H9 (cell line): ENCODE data around the gene MTMR6. TPM values are rescaled to one million over a fixed set of nuclear protein-coding genes. Genes with fewer than 3 reads are reported as not detected.

Experiments used
- DNase-seq: peaks from one replicate; pipeline ENCODE4 v3.0.0-alpha.2; 2017
- H2AFZ ChIP-seq: one replicate; pipeline ENCODE4 v1.6.1; 2013; ENCODE audit warnings: mild to moderate bottlenecking, low read length, control low read depth, moderate library complexity
- H2AK5ac ChIP-seq: 2 replicates; pipeline ENCODE4 v1.6.1; 2013; ENCODE audit warnings: low read length, control low read depth, mixed read lengths; ENCODE audit not compliant: insufficient read length
- H2BK120ac ChIP-seq: one replicate; pipeline ENCODE4 v1.6.1; 2013; ENCODE audit warnings: low read depth, mild to moderate bottlenecking, low read length, control low read depth, inconsistent platforms; ENCODE audit not compliant: poor library complexity, severe bottlenecking
- H2BK12ac ChIP-seq: 2 replicates; pipeline ENCODE4 v1.6.1; 2013; ENCODE audit warnings: low read length, control low read depth, mixed read lengths, low read depth; ENCODE audit not compliant: insufficient read length
- H2BK15ac ChIP-seq: 2 replicates; pipeline ENCODE4 v1.6.1; 2013; ENCODE audit warnings: low read depth, low read length, control low read depth
- H2BK20ac ChIP-seq: one replicate; pipeline ENCODE4 v1.6.1; 2013; ENCODE audit warnings: low read depth, mild to moderate bottlenecking, low read length, control low read depth, inconsistent platforms; ENCODE audit not compliant: poor library complexity, severe bottlenecking
- H2BK5ac ChIP-seq: 2 replicates; pipeline ENCODE4 v1.6.1; 2013; ENCODE audit warnings: low read length, control low read depth, mixed read lengths; ENCODE audit not compliant: insufficient read length
- H3K14ac ChIP-seq: 2 replicates; pipeline ENCODE4 v1.6.1; 2013; ENCODE audit warnings: low read length, control low read depth; ENCODE audit not compliant: insufficient read depth
- H3K18ac ChIP-seq: 2 replicates; pipeline ENCODE4 v1.6.1; 2013; ENCODE audit warnings: low read depth, mild to moderate bottlenecking, mixed read lengths, low read length, control low read depth; ENCODE audit not compliant: insufficient read length
- H3K23ac ChIP-seq: 2 replicates; pipeline ENCODE4 v1.6.1; 2013; ENCODE audit warnings: low read length, control low read depth, mixed read lengths, low read depth; ENCODE audit not compliant: insufficient read length
- H3K23me2 ChIP-seq: 2 replicates; pipeline ENCODE4 v1.6.1; 2013; ENCODE audit warnings: low read depth, mild to moderate bottlenecking, mixed read lengths, low read length, control low read depth; ENCODE audit not compliant: insufficient read length, poor library complexity, severe bottlenecking
- H3K27ac ChIP-seq: 2 replicates; pipeline ENCODE4 v1.5.1; 2013; ENCODE audit warnings: low read length, control low read depth, mixed read lengths, low read depth; ENCODE audit not compliant: insufficient read length
- H3K27me3 ChIP-seq: 2 replicates; pipeline ENCODE4 v1.6.1; 2013; ENCODE audit warnings: low read length, control low read depth, inconsistent platforms; ENCODE audit not compliant: insufficient read depth
- H3K4ac ChIP-seq: 2 replicates; pipeline ENCODE4 v1.6.1; 2013; ENCODE audit warnings: low read depth, mild to moderate bottlenecking, control low read depth, inconsistent platforms, low read length, moderate library complexity
- H3K4me1 ChIP-seq: 2 replicates; pipeline ENCODE4 v1.6.1; 2013; ENCODE audit warnings: low read length, control low read depth, inconsistent platforms; ENCODE audit not compliant: insufficient read depth
- H3K4me2 ChIP-seq: 2 replicates; pipeline ENCODE4 v1.6.1; 2013; ENCODE audit warnings: low read length, control low read depth, mixed read lengths; ENCODE audit not compliant: insufficient read length, insufficient read depth
- H3K56ac ChIP-seq: 2 replicates; pipeline ENCODE4 v1.6.1; 2013; ENCODE audit warnings: low read depth, mild to moderate bottlenecking, mixed read lengths, low read length, control low read depth; ENCODE audit not compliant: insufficient read length
- H3K79me1 ChIP-seq: 2 replicates; pipeline ENCODE4 v1.6.1; 2013; ENCODE audit warnings: low read depth, mild to moderate bottlenecking, moderate library complexity, low read length, control low read depth, inconsistent platforms; ENCODE audit not compliant: insufficient read depth, poor library complexity, severe bottlenecking
- H3K79me2 ChIP-seq: 2 replicates; pipeline ENCODE4 v1.6.1; 2013; ENCODE audit warnings: low read length, control low read depth, inconsistent platforms; ENCODE audit not compliant: insufficient read depth
- H3K9ac ChIP-seq: 2 replicates; pipeline ENCODE4 v1.6.1; 2013; ENCODE audit warnings: low read length, control low read depth, mixed read lengths; ENCODE audit not compliant: insufficient read length; ENCODE audit errors: extremely low read depth
- H3K9me3 ChIP-seq: one replicate; pipeline ENCODE4 v1.6.1; 2013; ENCODE audit warnings: low read depth, low read length, inconsistent platforms; ENCODE audit not compliant: control insufficient read depth
- H3T11ph ChIP-seq: one replicate; pipeline ENCODE4 v1.6.1; 2013; ENCODE audit warnings: mild to moderate bottlenecking, low read length, control low read depth, inconsistent platforms
- H4K20me1 ChIP-seq: one replicate; pipeline ENCODE4 v1.6.1; 2013; ENCODE audit not compliant: control insufficient read depth, insufficient read length, insufficient read depth
- H4K5ac ChIP-seq: 2 replicates; pipeline ENCODE4 v1.6.1; 2013; ENCODE audit warnings: low read depth, mild to moderate bottlenecking, mixed read lengths, low read length, control low read depth; ENCODE audit not compliant: insufficient read length
- H4K8ac ChIP-seq: replicated peaks from 2 replicates; pipeline ENCODE4 v1.6.1; 2013; ENCODE audit warnings: low read length, control low read depth, mixed read lengths, low read depth; ENCODE audit not compliant: insufficient read length
- H4K91ac ChIP-seq: 2 replicates; pipeline ENCODE4 v1.6.1; 2013; ENCODE audit warnings: low read depth, mild to moderate bottlenecking, moderate library complexity, mixed read lengths, low read length, control low read depth; ENCODE audit not compliant: insufficient read length
- H3K27ac Mint-ChIP-seq, 3 experiments: 2 replicates in 2 of 3; 3 replicates in 1 of 3; pipeline ENCODE4 v1.8.0; 2020 to 2021; ENCODE audit warnings: mixed read lengths in 3 of 3, mild to moderate bottlenecking in 1 of 3, moderate library complexity in 1 of 3
- H3K27me3 Mint-ChIP-seq: 2 replicates; pipeline ENCODE4 v1.8.0; 2021; ENCODE audit warnings: low read depth, mild to moderate bottlenecking, moderate library complexity, mixed read lengths
- H3K36me3 Mint-ChIP-seq, 3 experiments: 2 replicates in 2 of 3; 3 replicates in 1 of 3; pipeline ENCODE4 v1.8.0; 2020 to 2021; ENCODE audit warnings: low read depth in 3 of 3, mixed read lengths in 3 of 3; ENCODE audit not compliant: insufficient read depth in 1 of 3
- H3K4me1 Mint-ChIP-seq, 2 experiments: 2 replicates each; pipeline ENCODE4 v1.8.0; 2020; ENCODE audit warnings: mixed read lengths in 2 of 2
- H3K4me3 Mint-ChIP-seq, 2 experiments: 2 replicates in 1 of 2; 3 replicates in 1 of 2; pipeline ENCODE4 v1.8.0; 2020 to 2021; ENCODE audit warnings: mild to moderate bottlenecking in 2 of 2, mixed read lengths in 2 of 2, moderate library complexity in 1 of 2
- H3K9me3 Mint-ChIP-seq, 2 experiments: 2 replicates in 1 of 2; 3 replicates in 1 of 2; pipeline ENCODE4 v1.8.0; 2020; ENCODE audit warnings: mild to moderate bottlenecking in 2 of 2, mixed read lengths in 2 of 2, moderate library complexity in 1 of 2
- CTCF ChIP-seq: fragments of 200-600 bp; sonication (generic); conservative IDR thresholded peaks from 3 replicates; pipeline ENCODE4 v1.8.0; 2021; ENCODE audit warnings: antibody characterized with exemption, mild to moderate bottlenecking
- WGBS: extraction: QIAGEN DNeasy Blood & Tissue Kit; methylation state at CpG from one replicate; pipeline ENCODE4 v1.1.7; 2013; ENCODE audit warnings: missing lambda C conversion rate, low lambda C conversion rate, mixed read lengths; ENCODE audit not compliant: insufficient read length; ENCODE audit errors: extremely low coverage; 5-methylcytosine and 5-hydroxymethylcytosine counted together
- total RNA-seq: library from RNA; stranded (reverse); gene quantifications from 2 replicates; pipeline ENCODE4 v1.2.1, GENCODE V29; 2021

Gene MTMR6
- total RNA-seq, 1 experiment from 2014 or later: 7.0 TPM

- H3K9me3 Mint-ChIP-seq: no peaks in the 10 kb centered on the region; a peak in 1 of 5 replicates
- H3K23me2 ChIP-seq: no peaks in the 10 kb centered on the region
- H3K23ac ChIP-seq: no peak overlapping the region
- no peak overlapping the region for H3K27ac Mint-ChIP-seq
- no peaks in the 10 kb centered on the region for H3K4me1 ChIP-seq
- H4K20me1 ChIP-seq: no peaks in the 10 kb centered on the region
- no peak overlapping the region for H3K56ac ChIP-seq
- no peak overlapping the region for H2BK5ac ChIP-seq
- TF ChIP-seq CTCF: no peak
- no peak overlapping the region for H3T11ph ChIP-seq
- no CpG with 5 or more reads among the region's 2 CpGs for WGBS
- no peak overlapping the region for H3K18ac ChIP-seq
- no peak overlapping the region for H3K4me2 ChIP-seq
- no peak overlapping the region for H3K4me3 Mint-ChIP-seq
- no peaks in the 10 kb centered on the region for H3K9me3 ChIP-seq
- no peaks in the 10 kb centered on the region for H3K79me1 ChIP-seq
- no peak overlapping the region for H3K27ac ChIP-seq
- no peaks in the 10 kb centered on the region for H3K27me3 Mint-ChIP-seq
- H2BK15ac ChIP-seq: no peak overlapping the region
- no peaks in the 10 kb centered on the region for H3K27me3 ChIP-seq
- H3K36me3 Mint-ChIP-seq: peaks cover 0 to 5% (median 5%) of the 10 kb centered on the region in 3 experiments; a peak in 4 of 7 replicates
- DNase-seq: no peak
- H3K14ac ChIP-seq: no peak overlapping the region
- H2BK120ac ChIP-seq: no peak overlapping the region
- no peak overlapping the region for H2AFZ ChIP-seq
- no peak overlapping the region for H4K5ac ChIP-seq
- no peak overlapping the region for H4K8ac ChIP-seq
- H2BK20ac ChIP-seq: no peak overlapping the region
- H2AK5ac ChIP-seq: no peak overlapping the region
- no peak overlapping the region for H2BK12ac ChIP-seq
- peaks cover 2% of the 10 kb centered on the region in 2 experiments; a peak in 2 of 4 replicates for H3K4me1 Mint-ChIP-seq
- H3K79me2 ChIP-seq: no peaks in the 10 kb centered on the region
- H3K4ac ChIP-seq: no peak overlapping the region
- no peak overlapping the region for H3K9ac ChIP-seq
- H4K91ac ChIP-seq: no peak overlapping the region
These were observed 33.6 kb downstream of the MTMR6 start for GRCh38 chr13:25253702-25254101.
